BJ (cell line): ENCODE results near the gene CD4. TPM values are rescaled to one million over a fixed set of nuclear protein-coding genes. Genes with fewer than 3 reads are reported as not detected.

Experiments
- CTCF ChIA-PET: fragments of 350-600 bp; formaldehyde crosslinking; extraction: SDS; loops from one replicate; lab custom pipeline; 2021; ENCODE audit warnings: antibody characterized with exemption, inconsistent platforms; lab: Yijun Ruan, JAX
- POLR2A ChIA-PET: fragments of 300-600 bp; sonication (Branson Sonifier 250); formaldehyde crosslinking; extraction: SDS; loops from one replicate; lab custom pipeline; 2021; ENCODE audit warnings: antibody characterized with exemption; lab: Charles Lee
- DNase-seq: peaks from one replicate; pipeline ENCODE4 v3.0.0-alpha.2; 2011; ENCODE audit warnings: low read depth
- H3K27me3 ChIP-seq: 2 replicates; pipeline ENCODE4 v1.6.0; 2011; ENCODE audit warnings: low read length; ENCODE audit not compliant: control insufficient read depth, insufficient read depth
- H3K36me3 ChIP-seq: 2 replicates; pipeline ENCODE4 v1.5.1; 2011; ENCODE audit warnings: low read length; ENCODE audit not compliant: control insufficient read depth, insufficient read depth
- H3K4me3 ChIP-seq: 2 replicates; pipeline ENCODE4 v1.5.1; 2011; ENCODE audit warnings: low read depth, mild to moderate bottlenecking, control low read depth, low read length
- CTCF ChIP-seq: IDR thresholded peaks from 2 replicates; pipeline ENCODE4 v1.5.1; 2011; ENCODE audit warnings: low read depth, mild to moderate bottlenecking, control low read depth, inconsistent platforms, low read length, moderate library complexity; ENCODE audit not compliant: insufficient read depth
- polyA plus RNA-seq: library from polyadenylated mRNA; depleted of rRNA; stranded (reverse); fragments of >200 nt; gene quantifications from 2 replicates; pipeline ENCODE4 v1.2.3, GENCODE V29; 2011

CD4 gene
- polyA plus RNA-seq, 1 experiment = 0.42 TPM

DNA sequence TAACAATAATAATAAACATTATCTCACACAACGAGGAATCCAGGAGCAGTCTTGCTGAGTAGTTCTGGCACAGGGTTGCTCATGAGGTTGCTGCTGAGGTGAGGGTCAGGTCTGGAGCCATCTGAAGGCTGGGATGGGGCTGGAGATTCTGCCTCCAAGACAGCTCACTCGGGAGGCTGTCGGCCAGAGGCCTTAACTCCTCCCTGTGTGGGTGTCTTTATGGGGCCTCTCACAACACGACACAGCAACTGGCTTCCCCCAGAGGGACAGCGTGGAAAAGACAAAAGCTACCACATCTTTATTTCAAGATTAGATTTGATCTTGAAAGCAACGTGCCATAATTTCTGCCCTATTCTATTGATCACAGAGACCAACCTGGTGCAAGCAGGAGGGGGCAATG, 7.2 kb upstream of the CD4 start:
- Histone ChIP-seq H3K36me3 (no peaks in the 10 kb centered on the region), H3K27me3 (no peaks in the 10 kb centered on the region), H3K4me3 (no peak overlapping the region)
- ChIA-PET POLR2A (no interaction called here), CTCF (interaction anchor here (8.6 to 17.2 kb wide), 2 partner anchors 25 to 42 kb away, joined by 43 to 222 read pairs; partner anchors contain the start of genes GPR162 and MLF2)
- DNase-seq = no peak
- TF ChIP-seq CTCF = no peak

- ChIA-PET POLR2A (no interaction called here), CTCF (interaction anchor here (0.9 to 17.2 kb wide), 5 partner anchors 16 to 59 kb away, joined by 3 to 222 read pairs (median 7); partner anchors contain the start of genes COPS7A, GPR162 and MLF2)
- Histone ChIP-seq H3K4me3 (no peak overlapping the region), H3K27me3 (no peaks in the 10 kb centered on the region), H3K36me3 (no peaks in the 10 kb centered on the region)
- DNase-seq = no peak
- no peak for TF ChIP-seq CTCF
Observed at GRCh38 chr12:6782850-6783566, 6.3 kb upstream of the CD4 start.

DNA sequence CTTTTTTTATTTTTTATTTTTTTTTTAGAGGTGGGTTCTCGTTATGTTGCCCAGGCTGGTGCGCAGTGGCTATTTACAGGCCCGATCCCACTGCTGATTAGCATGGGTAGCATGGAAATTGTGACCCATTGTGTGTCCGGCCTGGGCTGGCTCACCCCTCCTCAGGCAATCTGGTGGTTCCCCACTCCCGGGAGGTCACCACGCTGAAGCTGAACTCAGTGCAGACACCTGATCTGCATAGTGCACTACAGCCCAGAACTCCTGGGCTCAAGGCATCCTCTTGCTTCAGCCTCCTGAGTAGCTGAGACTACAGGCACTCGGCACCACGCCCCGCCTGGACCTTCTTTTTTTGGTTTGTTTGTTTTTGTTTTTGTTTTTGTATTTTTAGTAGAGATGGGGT, 5.5 kb upstream of the CD4 start:
- CTCF ChIA-PET = interaction anchor here (0.9 to 17.2 kb wide), 7 partner anchors 9 to 60 kb away, joined by 3 to 222 read pairs (median 4); partner anchors contain the start of genes COPS7A, GPR162, MLF2 and PTMS
- POLR2A ChIA-PET = no interaction called here
- DNase-seq = no peak
- Histone ChIP-seq H3K36me3 (no peaks in the 10 kb centered on the region), H3K4me3 (no peak overlapping the region), H3K27me3 (no peaks in the 10 kb centered on the region)
- TF ChIP-seq CTCF = no peak

DNA sequence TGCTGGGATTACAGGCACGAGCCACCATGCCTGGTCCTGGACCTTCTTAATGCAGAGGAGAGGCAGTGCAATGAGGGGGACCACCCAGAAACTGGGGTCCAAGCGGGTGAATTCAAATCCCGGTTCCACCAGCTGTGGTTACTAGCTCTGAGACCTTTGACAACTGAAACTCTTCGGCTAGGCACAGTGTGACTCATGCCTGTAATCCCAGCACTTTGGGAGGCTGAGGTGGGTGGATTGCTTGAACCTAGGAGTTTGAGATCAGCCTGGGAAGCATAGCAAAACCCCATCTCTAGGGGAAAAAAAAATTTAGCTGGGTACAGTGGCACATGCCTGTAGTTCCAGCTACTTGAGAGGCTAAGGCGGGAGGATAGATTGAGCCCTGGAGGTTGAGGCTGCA, 5.0 kb upstream of the CD4 start:
- H3K36me3 ChIP-seq = no peaks in the 10 kb centered on the region
- ChIA-PET POLR2A (interaction anchor here (0.6 kb wide), 1 partner anchor 44 kb away, joined by 5 read pairs; no protein-coding TSS in a partner anchor), CTCF (interaction anchor here (0.6 to 17.2 kb wide), 7 partner anchors 9 to 239 kb away, joined by 3 to 222 read pairs (median 4); partner anchors contain the start of genes COPS7A, GPR162, MLF2 and PTMS)
- DNase-seq = no peak
- no peaks in the 10 kb centered on the region for H3K27me3 ChIP-seq
- no peak for TF ChIP-seq CTCF
- H3K4me3 ChIP-seq = no peak overlapping the region

DNA sequence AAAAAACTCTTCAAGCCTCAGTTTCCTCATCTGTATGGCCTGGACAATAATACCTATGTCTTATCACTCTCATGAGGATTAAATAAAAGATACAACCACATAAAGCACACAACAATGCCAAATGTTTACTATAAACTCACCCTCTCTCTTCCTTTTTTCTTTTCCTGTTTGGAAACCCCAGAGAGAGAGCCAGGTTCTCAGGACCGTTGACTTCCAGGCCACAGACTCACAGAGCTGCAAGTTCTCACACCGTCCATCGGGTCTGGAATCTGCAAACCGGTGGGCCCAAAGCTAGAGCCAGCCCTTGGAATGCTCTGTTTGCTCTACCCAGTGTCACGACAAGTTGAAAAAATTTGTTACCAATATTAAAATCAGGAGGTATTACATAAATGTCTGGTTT, 4.6 kb upstream of the CD4 start:
- Histone ChIP-seq H3K36me3 (no peaks in the 10 kb centered on the region), H3K27me3 (no peaks in the 10 kb centered on the region), H3K4me3 (no peak overlapping the region)
- no peak for DNase-seq
- ChIA-PET POLR2A (interaction anchor here (0.6 kb wide), 1 partner anchor 43 kb away, joined by 5 read pairs; no protein-coding TSS in a partner anchor), CTCF (interaction anchor here (0.6 to 17.2 kb wide), 7 partner anchors 15 to 240 kb away, joined by 3 to 222 read pairs (median 4); partner anchors contain the start of genes COPS7A, GPR162, MLF2 and PTMS)
- TF ChIP-seq CTCF = no peak
